ENCODE results near the gene ARSG. TPM values are rescaled to one million over a fixed set of nuclear protein-coding genes. Genes with fewer than 3 reads are reported as not detected.

Gene ARSG
- total and polyA plus RNA-seq, 2 of the 13 experiments (the other 11 are each of a cell fraction or from before 2014, with no cell fraction given): 3.7 to 15.2 TPM

GRCh38 chr17:68383443-68384321 is 92.4 kb downstream of the ARSG start (continued):
- TF ChIP-seq, protein P1, sequence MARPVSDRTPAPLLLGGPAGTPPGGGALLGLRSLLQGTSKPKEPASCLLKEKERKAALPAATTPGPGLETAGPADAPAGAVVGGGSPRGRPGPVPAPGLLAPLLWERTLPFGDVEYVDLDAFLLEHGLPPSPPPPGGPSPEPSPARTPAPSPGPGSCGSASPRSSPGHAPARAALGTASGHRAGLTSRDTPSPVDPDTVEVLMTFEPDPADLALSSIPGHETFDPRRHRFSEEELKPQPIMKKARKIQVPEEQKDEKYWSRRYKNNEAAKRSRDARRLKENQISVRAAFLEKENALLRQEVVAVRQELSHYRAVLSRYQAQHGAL (CRISPR knock-in tag; IDR thresholded peaks at IDR 0.05; ENCODE audit: not compliant biosample characterization): no peak
- peak; percentile 100 for TF ChIP-seq TBX3 (IDR thresholded peaks at IDR 0.05; ENCODE audit: borderline replicate concordance)
- no peak; the same call in 1 of the 2 replicates for TF ChIP-seq POGK (CRISPR knock-in tag; conservative IDR thresholded peaks at IDR 0.05)
- TF ChIP-seq ZNF850 (CRISPR knock-in tag; conservative IDR thresholded peaks at IDR 0.05): no peak
- peak; percentile 97 for TF ChIP-seq CCDC6 (CRISPR knock-in tag; IDR thresholded peaks at IDR 0.05)
- peak; percentile 98; the same call in 1 of the 2 replicates for TF ChIP-seq NCOA1 (CRISPR knock-in tag; IDR thresholded peaks at IDR 0.05)
- peak; percentile 87 for TF ChIP-seq KAT8 (CRISPR knock-in tag; IDR thresholded peaks at IDR 0.05)
- TF ChIP-seq, protein P2, sequence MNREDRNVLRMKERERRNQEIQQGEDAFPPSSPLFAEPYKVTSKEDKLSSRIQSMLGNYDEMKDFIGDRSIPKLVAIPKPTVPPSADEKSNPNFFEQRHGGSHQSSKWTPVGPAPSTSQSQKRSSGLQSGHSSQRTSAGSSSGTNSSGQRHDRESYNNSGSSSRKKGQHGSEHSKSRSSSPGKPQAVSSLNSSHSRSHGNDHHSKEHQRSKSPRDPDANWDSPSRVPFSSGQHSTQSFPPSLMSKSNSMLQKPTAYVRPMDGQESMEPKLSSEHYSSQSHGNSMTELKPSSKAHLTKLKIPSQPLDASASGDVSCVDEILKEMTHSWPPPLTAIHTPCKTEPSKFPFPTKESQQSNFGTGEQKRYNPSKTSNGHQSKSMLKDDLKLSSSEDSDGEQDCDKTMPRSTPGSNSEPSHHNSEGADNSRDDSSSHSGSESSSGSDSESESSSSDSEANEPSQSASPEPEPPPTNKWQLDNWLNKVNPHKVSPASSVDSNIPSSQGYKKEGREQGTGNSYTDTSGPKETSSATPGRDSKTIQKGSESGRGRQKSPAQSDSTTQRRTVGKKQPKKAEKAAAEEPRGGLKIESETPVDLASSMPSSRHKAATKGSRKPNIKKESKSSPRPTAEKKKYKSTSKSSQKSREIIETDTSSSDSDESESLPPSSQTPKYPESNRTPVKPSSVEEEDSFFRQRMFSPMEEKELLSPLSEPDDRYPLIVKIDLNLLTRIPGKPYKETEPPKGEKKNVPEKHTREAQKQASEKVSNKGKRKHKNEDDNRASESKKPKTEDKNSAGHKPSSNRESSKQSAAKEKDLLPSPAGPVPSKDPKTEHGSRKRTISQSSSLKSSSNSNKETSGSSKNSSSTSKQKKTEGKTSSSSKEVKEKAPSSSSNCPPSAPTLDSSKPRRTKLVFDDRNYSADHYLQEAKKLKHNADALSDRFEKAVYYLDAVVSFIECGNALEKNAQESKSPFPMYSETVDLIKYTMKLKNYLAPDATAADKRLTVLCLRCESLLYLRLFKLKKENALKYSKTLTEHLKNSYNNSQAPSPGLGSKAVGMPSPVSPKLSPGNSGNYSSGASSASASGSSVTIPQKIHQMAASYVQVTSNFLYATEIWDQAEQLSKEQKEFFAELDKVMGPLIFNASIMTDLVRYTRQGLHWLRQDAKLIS (CRISPR knock-in tag; IDR thresholded peaks at IDR 0.05): peak; percentile 75
- no peak for TF ChIP-seq SNAPC4 (CRISPR knock-in tag; IDR thresholded peaks at IDR 0.05)
- no peak for TF ChIP-seq PCBP1 (IDR thresholded peaks at IDR 0.05; ENCODE audit: borderline replicate concordance, low read depth, low read length)
- TF ChIP-seq ZNF709 (CRISPR knock-in tag; IDR thresholded peaks at IDR 0.05): peak; percentile 83; the same call in 1 of the 2 replicates
- TF ChIP-seq HMGXB4 (CRISPR knock-in tag; IDR thresholded peaks at IDR 0.05; ENCODE audit: borderline replicate concordance in 1 of 2, low read depth in 1 of 2): peak; percentile 16 to 69; a peak in 2 of 4 replicates
- peak; percentile 54 for TF ChIP-seq ZC3H13 (CRISPR knock-in tag; IDR thresholded peaks at IDR 0.05)
